Measurements from ENCODE around the gene CDK6. TPM values are rescaled to one million over a fixed set of nuclear protein-coding genes. Genes with fewer than 3 reads are reported as not detected.

Gene CDK6
- total RNA-seq, 1 donor, result 45.6 TPM

DNA sequence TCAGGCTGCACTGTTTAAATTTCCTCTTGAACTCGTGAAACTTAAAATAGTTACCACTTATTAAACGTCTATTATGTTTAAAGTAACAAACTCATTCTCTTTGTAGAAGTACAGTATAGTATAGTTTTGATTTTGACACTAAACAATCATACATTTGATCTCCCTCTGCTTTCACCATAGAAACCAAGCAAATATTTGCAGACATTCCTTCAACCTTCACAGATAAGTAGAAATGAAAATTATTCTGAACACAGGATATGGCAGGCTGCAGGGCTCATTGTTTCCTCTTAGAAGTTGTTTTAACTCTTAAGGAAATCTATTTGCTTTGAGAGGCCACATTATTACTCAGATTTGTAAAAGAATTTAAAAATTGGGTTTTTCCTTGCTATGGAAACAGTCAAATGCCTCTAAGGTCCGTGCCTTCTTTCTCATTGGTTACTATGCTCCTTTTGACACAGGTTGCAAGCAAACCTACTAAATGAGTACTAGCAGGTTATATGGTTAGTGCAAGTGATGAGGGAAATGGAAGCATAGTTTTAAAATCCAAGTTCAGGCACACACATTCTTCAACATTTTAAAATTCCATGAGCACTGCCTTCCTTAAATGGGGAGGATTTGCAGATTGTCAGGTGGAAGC is 153.4 kb downstream of the CDK6 start:
- no peak for DNase-seq (ENCODE audit: insufficient read length, low spot score, missing footprints)
- H3K4me2 ChIP-seq (ENCODE audit: insufficient read depth, low read length), result no peak overlapping the region
- no peaks in the 10 kb centered on the region for H3K27me3 ChIP-seq (ENCODE audit: insufficient read depth, low read length)
- H3K36me3 ChIP-seq (ENCODE audit: insufficient read depth, low read length), result no peaks in the 10 kb centered on the region
- no peak overlapping the region for H2AFZ ChIP-seq (ENCODE audit: low read length)
- H3K4me3 ChIP-seq (ENCODE audit: insufficient read depth, low read length), result no peak overlapping the region
- peaks cover 5% of the 10 kb centered on the region for H3K4me1 ChIP-seq (ENCODE audit: insufficient read depth, low read length)
- peaks cover 58% of the 10 kb centered on the region for H3K79me2 ChIP-seq (ENCODE audit: insufficient read depth, low read length)
- peak overlapping the region; percentile 37 for H3K27ac ChIP-seq (ENCODE audit: low read depth, low read length)
- H4K20me1 ChIP-seq (ENCODE audit: insufficient read depth, low read length), result no peaks in the 10 kb centered on the region
- TF ChIP-seq, protein P1, sequence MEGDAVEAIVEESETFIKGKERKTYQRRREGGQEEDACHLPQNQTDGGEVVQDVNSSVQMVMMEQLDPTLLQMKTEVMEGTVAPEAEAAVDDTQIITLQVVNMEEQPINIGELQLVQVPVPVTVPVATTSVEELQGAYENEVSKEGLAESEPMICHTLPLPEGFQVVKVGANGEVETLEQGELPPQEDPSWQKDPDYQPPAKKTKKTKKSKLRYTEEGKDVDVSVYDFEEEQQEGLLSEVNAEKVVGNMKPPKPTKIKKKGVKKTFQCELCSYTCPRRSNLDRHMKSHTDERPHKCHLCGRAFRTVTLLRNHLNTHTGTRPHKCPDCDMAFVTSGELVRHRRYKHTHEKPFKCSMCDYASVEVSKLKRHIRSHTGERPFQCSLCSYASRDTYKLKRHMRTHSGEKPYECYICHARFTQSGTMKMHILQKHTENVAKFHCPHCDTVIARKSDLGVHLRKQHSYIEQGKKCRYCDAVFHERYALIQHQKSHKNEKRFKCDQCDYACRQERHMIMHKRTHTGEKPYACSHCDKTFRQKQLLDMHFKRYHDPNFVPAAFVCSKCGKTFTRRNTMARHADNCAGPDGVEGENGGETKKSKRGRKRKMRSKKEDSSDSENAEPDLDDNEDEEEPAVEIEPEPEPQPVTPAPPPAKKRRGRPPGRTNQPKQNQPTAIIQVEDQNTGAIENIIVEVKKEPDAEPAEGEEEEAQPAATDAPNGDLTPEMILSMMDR (IDR thresholded peaks at IDR 0.05; ENCODE audit: extremely low read depth, low read depth, low read length), result no peak
- no peaks in the 10 kb centered on the region for H3K9me3 ChIP-seq (ENCODE audit: low read depth, low read length)

DNA sequence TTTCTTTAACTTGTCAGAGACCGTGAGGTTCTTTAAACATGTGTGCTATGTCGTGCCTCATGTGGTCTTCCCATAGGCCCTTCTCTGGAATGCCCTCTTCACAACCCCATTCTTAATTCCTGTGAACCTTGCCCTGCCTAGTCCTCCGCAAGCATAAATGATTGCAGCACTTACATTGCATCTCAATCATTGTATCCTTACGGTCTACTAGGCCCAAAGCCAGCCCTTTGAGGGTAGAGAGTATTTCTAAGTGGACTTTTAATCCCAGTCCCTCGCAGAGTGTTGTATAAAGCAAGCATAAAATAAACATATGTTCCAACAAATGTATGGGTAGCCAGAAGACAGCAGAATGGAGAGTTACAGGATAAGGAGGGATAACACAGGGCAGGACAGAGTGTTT is 154.0 kb downstream of the CDK6 start:
- Histone ChIP-seq H2AFZ (ENCODE audit: low read length) (no peak overlapping the region), H3K27ac (ENCODE audit: low read depth, low read length) (peak overlapping the region; percentile 37), H3K4me3 (ENCODE audit: insufficient read depth, low read length) (no peak overlapping the region), H3K4me2 (ENCODE audit: insufficient read depth, low read length) (no peak overlapping the region), H3K79me2 (ENCODE audit: insufficient read depth, low read length) (peaks cover 52% of the 10 kb centered on the region), H3K4me1 (ENCODE audit: insufficient read depth, low read length) (peaks cover 5% of the 10 kb centered on the region), H3K36me3 (ENCODE audit: insufficient read depth, low read length) (no peaks in the 10 kb centered on the region), H3K27me3 (ENCODE audit: insufficient read depth, low read length) (no peaks in the 10 kb centered on the region), H4K20me1 (ENCODE audit: insufficient read depth, low read length) (no peaks in the 10 kb centered on the region), H3K9me3 (ENCODE audit: low read depth, low read length) (no peaks in the 10 kb centered on the region)
- TF ChIP-seq, protein P1 (IDR thresholded peaks at IDR 0.05; ENCODE audit: extremely low read depth, low read depth, low read length), result no peak
- DNase-seq (ENCODE audit: insufficient read length, low spot score, missing footprints), result no peak

DNA sequence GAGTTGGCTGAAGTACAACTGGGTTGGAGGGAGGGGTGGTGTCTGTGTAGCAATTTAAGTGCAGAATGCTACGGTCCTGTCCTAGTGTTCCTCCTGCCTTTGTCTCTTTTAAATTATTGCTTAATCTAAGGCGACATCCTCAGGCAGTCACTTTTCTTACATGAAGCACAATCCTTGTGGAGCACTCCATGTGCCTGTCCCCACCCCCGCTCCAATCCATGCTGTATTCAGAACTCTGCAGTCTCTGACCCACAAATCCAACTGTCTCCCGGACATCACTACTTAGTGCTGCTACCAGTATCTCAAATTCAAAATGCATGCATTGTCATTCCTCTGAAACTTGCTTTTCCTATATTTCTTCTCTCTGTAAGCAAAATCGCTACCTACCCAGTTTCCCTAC is 154.7 kb downstream of the CDK6 start:
- H3K27ac ChIP-seq (ENCODE audit: low read depth, low read length), result no peak overlapping the region
- H3K79me2 ChIP-seq (ENCODE audit: insufficient read depth, low read length), result peaks cover 49% of the 10 kb centered on the region
- H3K9me3 ChIP-seq (ENCODE audit: low read depth, low read length), result no peaks in the 10 kb centered on the region
- no peak for DNase-seq (ENCODE audit: insufficient read length, low spot score, missing footprints)
- H3K4me1 ChIP-seq (ENCODE audit: insufficient read depth, low read length), result peaks cover 5% of the 10 kb centered on the region
- H3K4me3 ChIP-seq (ENCODE audit: insufficient read depth, low read length), result no peak overlapping the region
- no peak overlapping the region for H2AFZ ChIP-seq (ENCODE audit: low read length)
- H3K27me3 ChIP-seq (ENCODE audit: insufficient read depth, low read length), result no peaks in the 10 kb centered on the region
- no peaks in the 10 kb centered on the region for H3K36me3 ChIP-seq (ENCODE audit: insufficient read depth, low read length)
- H4K20me1 ChIP-seq (ENCODE audit: insufficient read depth, low read length), result no peaks in the 10 kb centered on the region
- TF ChIP-seq, protein P1 (IDR thresholded peaks at IDR 0.05; ENCODE audit: extremely low read depth, low read depth, low read length), result no peak
- H3K4me2 ChIP-seq (ENCODE audit: insufficient read depth, low read length), result no peak overlapping the region

DNA sequence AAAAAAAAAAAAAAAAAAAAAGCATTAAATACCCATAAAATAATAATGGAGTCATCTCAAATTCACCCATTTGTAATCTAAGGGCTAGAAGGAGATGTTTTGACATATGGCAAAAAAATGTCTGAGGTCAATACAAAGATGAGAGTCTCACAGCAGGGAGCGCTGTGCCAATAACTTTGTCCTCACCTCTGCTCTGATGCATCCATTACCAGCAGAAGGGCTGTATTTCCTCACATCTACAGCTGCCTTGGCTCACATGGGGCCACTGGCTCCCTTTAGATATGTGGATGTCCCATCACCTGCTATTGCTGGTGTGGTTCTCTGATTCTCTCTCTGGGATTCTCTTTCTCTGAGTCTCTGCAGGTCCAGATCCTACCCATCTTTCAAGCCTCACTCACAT is 155.9 kb downstream of the CDK6 start:
- peaks cover 46% of the 10 kb centered on the region for H3K79me2 ChIP-seq (ENCODE audit: insufficient read depth, low read length)
- no peaks in the 10 kb centered on the region for H3K9me3 ChIP-seq (ENCODE audit: low read depth, low read length)
- H3K27ac ChIP-seq (ENCODE audit: low read depth, low read length), result no peak overlapping the region
- H3K4me1 ChIP-seq (ENCODE audit: insufficient read depth, low read length), result peaks cover 5% of the 10 kb centered on the region
- H4K20me1 ChIP-seq (ENCODE audit: insufficient read depth, low read length), result no peaks in the 10 kb centered on the region
- no peak overlapping the region for H3K4me3 ChIP-seq (ENCODE audit: insufficient read depth, low read length)
- H3K4me2 ChIP-seq (ENCODE audit: insufficient read depth, low read length), result no peak overlapping the region
- H3K27me3 ChIP-seq (ENCODE audit: insufficient read depth, low read length), result no peaks in the 10 kb centered on the region
- no peaks in the 10 kb centered on the region for H3K36me3 ChIP-seq (ENCODE audit: insufficient read depth, low read length)
- TF ChIP-seq, protein P1 (IDR thresholded peaks at IDR 0.05; ENCODE audit: extremely low read depth, low read depth, low read length), result no peak
- no peak overlapping the region for H2AFZ ChIP-seq (ENCODE audit: low read length)
- no peak for DNase-seq (ENCODE audit: insufficient read length, low spot score, missing footprints)
